IMR-90 (cell line): Measurements from ENCODE around the gene FOSL2. TPM values are rescaled to one million over a fixed set of nuclear protein-coding genes. Genes with fewer than 3 reads are reported as not detected.

Source experiments
- ATAC-seq: fragments of 200-7000 bp; cut with Tn5 transposase; 2 replicates; pipeline ENCODE4 v1.9.1; 2020; ENCODE audit warnings: low read depth, mild to moderate bottlenecking, moderate library complexity
- BruUV-seq: library from RNA; stranded (reverse); fragments of 400-500 nt; replicated peaks from 2 replicates; lab custom pipeline; 2021; lab: Mats Ljungman, UMichigan
- CTCF ChIA-PET: fragments of 300-600 bp; formaldehyde crosslinking; extraction: SDS; loops from one replicate; lab custom pipeline; 2021; ENCODE audit warnings: antibody characterized with exemption; lab: Yijun Ruan, JAX
- POLR2A ChIA-PET: fragments of 300-600 bp; sonication (Branson Sonifier 250); formaldehyde crosslinking; loops from one replicate; lab custom pipeline; 2022; ENCODE audit warnings: antibody characterized with exemption; ENCODE audit not compliant: unreplicated experiment; lab: Charles Lee
- DNase-seq: peaks from one replicate; pipeline ENCODE4 v3.0.0; 2013
- H2AFZ ChIP-seq: replicated peaks from 2 replicates; pipeline ENCODE3; 2013; ENCODE audit warnings: low read length, mild to moderate bottlenecking; ENCODE audit not compliant: poor library complexity
- H2AK5ac ChIP-seq: 2 replicates; pipeline ENCODE4 v1.6.1; 2013; ENCODE audit warnings: low read depth, low read length, inconsistent platforms
- H2AK9ac ChIP-seq: replicated peaks from 2 replicates; pipeline ENCODE3; 2013; ENCODE audit warnings: mild to moderate bottlenecking, low read depth, low read length, moderate library complexity; ENCODE audit not compliant: poor library complexity
- H2BK120ac ChIP-seq: 2 replicates; pipeline ENCODE4 v1.6.1; 2013; ENCODE audit warnings: low read depth, low read length, inconsistent platforms
- H2BK15ac ChIP-seq: 3 replicates; pipeline ENCODE4 v1.6.1; 2013; ENCODE audit warnings: low read depth, low read length, inconsistent platforms
- H2BK20ac ChIP-seq: 2 replicates; pipeline ENCODE4 v1.6.1; 2013; ENCODE audit warnings: low read depth, mild to moderate bottlenecking, inconsistent platforms, low read length, moderate library complexity
- H2BK5ac ChIP-seq: 2 replicates; pipeline ENCODE4 v1.6.1; 2013; ENCODE audit warnings: mild to moderate bottlenecking, low read depth, low read length, inconsistent platforms; ENCODE audit not compliant: poor library complexity, severe bottlenecking
- H3K14ac ChIP-seq: replicated peaks from 2 replicates; pipeline ENCODE4 v1.6.1; 2013; ENCODE audit warnings: low read depth, low read length, inconsistent platforms
- H3K18ac ChIP-seq: 2 replicates; pipeline ENCODE4 v1.6.1; 2013; ENCODE audit warnings: low read depth, low read length, control low read depth
- H3K23ac ChIP-seq: 2 replicates; pipeline ENCODE4 v1.6.1; 2013; ENCODE audit warnings: low read depth, low read length, inconsistent platforms
- H3K27ac ChIP-seq: 2 replicates; pipeline ENCODE4 v1.5.1; 2013; ENCODE audit warnings: mild to moderate bottlenecking, control low read depth, low read length; ENCODE audit not compliant: insufficient read depth
- H3K27me3 ChIP-seq: 2 replicates; pipeline ENCODE4 v1.6.1; 2013; ENCODE audit warnings: low read length; ENCODE audit not compliant: control insufficient read depth, insufficient read depth
- H3K36me3 ChIP-seq: 2 replicates; pipeline ENCODE4 v1.6.1; 2013; ENCODE audit warnings: low read length, mixed read lengths; ENCODE audit not compliant: control insufficient read depth, insufficient read depth
- H3K4ac ChIP-seq: 2 replicates; pipeline ENCODE4 v1.6.1; 2013; ENCODE audit warnings: low read depth, low read length, inconsistent platforms
- H3K4me1 ChIP-seq: 2 replicates; pipeline ENCODE4 v1.6.1; 2013; ENCODE audit warnings: low read length, mixed read lengths; ENCODE audit not compliant: control insufficient read depth, insufficient read depth
- H3K4me2 ChIP-seq: 2 replicates; pipeline ENCODE4 v1.6.1; 2013; ENCODE audit warnings: low read depth, mild to moderate bottlenecking, control low read depth, low read length, moderate library complexity
- H3K4me3 ChIP-seq: 2 replicates; pipeline ENCODE4 v1.5.1; 2013; ENCODE audit warnings: low read depth, mild to moderate bottlenecking, control low read depth, low read length, moderate library complexity; ENCODE audit not compliant: insufficient read depth
- H3K56ac ChIP-seq: 2 replicates; pipeline ENCODE4 v1.6.1; 2013; ENCODE audit warnings: low read length, inconsistent platforms; ENCODE audit not compliant: insufficient read depth; ENCODE audit errors: extremely low read depth
- H3K79me1 ChIP-seq, 2 experiments: 2 replicates each; pipeline ENCODE4 v1.6.1; 2013; ENCODE audit warnings: low read length in 2 of 2, inconsistent platforms in 1 of 2, low read depth in 1 of 2
- H3K9ac ChIP-seq: 2 replicates; pipeline ENCODE4 v1.6.1; 2013; ENCODE audit warnings: low read depth, low read length, control low read depth
- H3K9me1 ChIP-seq: 2 replicates; pipeline ENCODE4 v1.6.1; 2013; ENCODE audit warnings: low read length, inconsistent platforms; ENCODE audit not compliant: insufficient read depth
- H3K9me3 ChIP-seq: 2 replicates; pipeline ENCODE4 v1.6.1; 2013; ENCODE audit warnings: low read length; ENCODE audit not compliant: control insufficient read depth, insufficient read depth
- H4K20me1 ChIP-seq: 2 replicates; pipeline ENCODE4 v1.6.1; 2013; ENCODE audit warnings: low read length, inconsistent platforms; ENCODE audit not compliant: insufficient read depth
- H4K5ac ChIP-seq: 2 replicates; pipeline ENCODE4 v1.6.1; 2013; ENCODE audit warnings: mild to moderate bottlenecking, low read depth, low read length, control low read depth
- H4K8ac ChIP-seq, 2 experiments: 2 replicates each; pipeline ENCODE4 v1.6.1; 2013; ENCODE audit warnings: low read depth in 2 of 2, low read length in 2 of 2, control low read depth in 1 of 2, inconsistent platforms in 1 of 2
- H4K91ac ChIP-seq: 2 replicates; pipeline ENCODE4 v1.6.1; 2013; ENCODE audit warnings: low read depth, low read length, inconsistent platforms; ENCODE audit not compliant: insufficient read depth
- CTCF ChIP-seq: conservative IDR thresholded peaks from 2 replicates; pipeline ENCODE4 v1.5.1; 2012; ENCODE audit warnings: mild to moderate bottlenecking, low read depth, low read length, improper control_type of control experiment
- FOS ChIP-seq: fragments of 150-350 bp; IDR thresholded peaks from 2 replicates; pipeline ENCODE4 v1.6.1; 2016; ENCODE audit warnings: low read depth, low read length
- SMC3 ChIP-seq: fragments of 150-350 bp; IDR thresholded peaks from 2 replicates; pipeline ENCODE4 v1.6.1; 2016; ENCODE audit warnings: low read depth, mild to moderate bottlenecking, antibody characterized with exemption, low read length, moderate library complexity
- WGBS, 2 experiments: methylation state at CpG; one replicate each; pipeline versions ENCODE4 v1.1.5 to v1.1.7; 2013; ENCODE audit warnings: missing lambda C conversion rate in 2 of 2; ENCODE audit not compliant: insufficient read length in 1 of 2; ENCODE audit errors: extremely low coverage in 2 of 2; 5-methylcytosine and 5-hydroxymethylcytosine counted together
- dilution Hi-C: fragments of 300-500 bp; cut with HindIII; formaldehyde crosslinking; loops from one replicate; pipeline ENCODE4 v1.14.3; 2018; ENCODE audit warnings: low sequenced_read_pairs; ENCODE audit not compliant: unreplicated experiment
- in situ Hi-C: fragments of 300-500 bp; cut with MboI; formaldehyde crosslinking; loops from 3 replicates; pipeline ENCODE4 v1.14.3; 2019; ENCODE audit warnings: low sequenced_read_pairs, inconsistent platforms, mixed read lengths
- intact Hi-C: fragments of 100-400 bp; cut with micrococcal nuclease; formaldehyde crosslinking; loops from 2 replicates; pipeline ENCODE4 v1.10.0; 2022
- polyA plus RNA-seq, 3 experiments: library from polyadenylated mRNA; depleted of rRNA; stranded (reverse); fragments of >200 nt; gene quantifications; 2 replicates each; pipeline ENCODE4 v1.2.3, GENCODE V29; 2012; ENCODE audit warnings: low replicate concordance in 1 of 3
- total RNA-seq: library from RNA; depleted of rRNA; stranded (reverse); fragments of >200 nt; gene quantifications from 2 replicates; pipeline ENCODE4 v1.2.3, GENCODE V29; 2012

The FOSL2 gene
- total and polyA plus RNA-seq, 2 of the 4 experiments (the other 2 are of a cell fraction): 31.4 to 46.3 TPM

GRCh38 chr2:28350791-28351285 lies 41.8 kb upstream of the FOSL2 start:
- dilution Hi-C loops (no loop called here), in situ Hi-C loops (no loop called here), intact Hi-C loops (no loop called here)
- no peaks in the 10 kb centered on the region for H3K9me3 ChIP-seq
- H2BK20ac ChIP-seq: no peak overlapping the region
- no peaks in the 10 kb centered on the region for H3K27me3 ChIP-seq
- ATAC-seq: no peak
- peak overlapping the region; percentile 17 for H2AK9ac ChIP-seq
- ChIA-PET CTCF (no interaction called here), POLR2A (no interaction called here)
- WGBS, 2 experiments: 97% methylated on average over 6 of the region's 11 CpGs; no CpG with 5 or more reads in 1 of the 2 experiments
- H3K9ac ChIP-seq: no peak overlapping the region
- no peak overlapping the region for H2BK5ac ChIP-seq
- H3K56ac ChIP-seq: no peak overlapping the region
- H4K20me1 ChIP-seq: no peaks in the 10 kb centered on the region
- H3K36me3 ChIP-seq: no peaks in the 10 kb centered on the region
- H4K5ac ChIP-seq: no peak overlapping the region
- no peak overlapping the region for H3K4ac ChIP-seq
- H3K79me1 ChIP-seq: peaks cover 0 to 3% of the 10 kb centered on the region in 2 experiments; a peak in 1 of 4 replicates
- no peak overlapping the region for H2AK5ac ChIP-seq
- no peak overlapping the region for H4K91ac ChIP-seq
- no peak overlapping the region for H3K18ac ChIP-seq
- no peak for DNase-seq
- H4K8ac ChIP-seq: no peak overlapping the region
- H2BK15ac ChIP-seq: no peak overlapping the region
- H2BK120ac ChIP-seq: peak overlapping the region; percentile 25; the same call in 1 of the 2 replicates
- no peak for TF ChIP-seq SMC3
- TF ChIP-seq FOS: no peak
- no peak for TF ChIP-seq CTCF
- H3K9me1 ChIP-seq: peaks cover 15% of the 10 kb centered on the region
- no peak overlapping the region for H3K14ac ChIP-seq
- no peak overlapping the region for H2AFZ ChIP-seq
- H3K4me3 ChIP-seq: no peak overlapping the region
- peaks cover 14% of the 10 kb centered on the region for H3K4me1 ChIP-seq
- H3K23ac ChIP-seq: no peak overlapping the region
- no peak overlapping the region for H3K4me2 ChIP-seq
- no peak overlapping the region for H3K27ac ChIP-seq
- BruUV-seq: no TSS peak
